NCI-H226 (cell line): ENCODE measurements around the gene PLCL1.

ENCODE experiments used
- DNase-seq: peaks from one replicate; pipeline ENCODE4 v3.0.0-alpha.2; 2015

PLCL1 gene

DNA sequence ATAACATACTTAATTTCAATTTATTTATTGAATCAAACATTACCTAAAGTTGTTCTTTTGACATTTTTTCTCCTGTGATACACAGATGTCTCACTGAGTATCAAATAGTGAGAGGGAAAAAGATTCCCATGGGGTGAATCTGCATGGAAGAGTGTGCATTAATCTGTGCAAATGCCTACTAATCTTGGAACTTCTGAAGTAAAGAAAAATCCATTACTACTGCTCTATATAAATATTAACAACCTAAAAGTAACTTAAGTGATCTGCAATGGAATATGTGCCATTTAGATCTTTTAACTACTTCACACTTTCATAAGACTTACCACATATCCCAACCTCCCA is 125.5 kb downstream of the PLCL1 start:
- no peak for DNase-seq

DNA sequence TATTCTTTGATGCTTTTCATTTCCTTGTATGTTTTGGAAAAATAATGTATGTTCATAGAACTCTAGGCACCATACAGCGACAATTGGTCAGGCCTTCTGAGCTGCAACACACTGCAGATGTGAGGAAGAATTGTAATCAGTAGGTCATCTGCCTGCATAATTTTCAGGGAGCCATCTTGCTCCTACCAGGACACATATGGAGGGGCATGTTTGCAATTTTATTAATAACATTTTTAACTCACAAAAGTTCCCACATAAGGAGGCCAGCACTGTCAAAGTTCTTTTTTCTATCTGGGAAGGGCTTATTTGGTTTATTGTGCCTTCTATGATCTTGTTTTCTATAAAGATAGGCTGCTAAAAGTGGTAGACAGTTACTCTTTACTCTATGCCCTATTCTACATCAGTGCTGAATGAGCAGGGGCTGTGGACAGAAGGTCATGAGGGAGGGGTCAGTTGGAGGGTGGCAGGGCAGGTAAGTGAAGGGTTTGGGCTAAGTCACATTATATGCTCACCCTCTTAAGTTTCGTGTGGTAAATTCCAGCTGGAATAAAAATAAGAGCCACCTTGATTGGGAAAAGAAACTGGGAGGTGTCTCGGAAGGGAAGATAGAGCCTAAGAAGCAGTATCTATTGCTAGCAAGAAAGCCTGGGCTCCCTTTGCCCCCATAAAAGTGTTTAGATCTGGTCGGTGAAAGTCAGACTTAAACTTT is 126.3 kb downstream of the PLCL1 start:
- DNase-seq, result no peak

DNA sequence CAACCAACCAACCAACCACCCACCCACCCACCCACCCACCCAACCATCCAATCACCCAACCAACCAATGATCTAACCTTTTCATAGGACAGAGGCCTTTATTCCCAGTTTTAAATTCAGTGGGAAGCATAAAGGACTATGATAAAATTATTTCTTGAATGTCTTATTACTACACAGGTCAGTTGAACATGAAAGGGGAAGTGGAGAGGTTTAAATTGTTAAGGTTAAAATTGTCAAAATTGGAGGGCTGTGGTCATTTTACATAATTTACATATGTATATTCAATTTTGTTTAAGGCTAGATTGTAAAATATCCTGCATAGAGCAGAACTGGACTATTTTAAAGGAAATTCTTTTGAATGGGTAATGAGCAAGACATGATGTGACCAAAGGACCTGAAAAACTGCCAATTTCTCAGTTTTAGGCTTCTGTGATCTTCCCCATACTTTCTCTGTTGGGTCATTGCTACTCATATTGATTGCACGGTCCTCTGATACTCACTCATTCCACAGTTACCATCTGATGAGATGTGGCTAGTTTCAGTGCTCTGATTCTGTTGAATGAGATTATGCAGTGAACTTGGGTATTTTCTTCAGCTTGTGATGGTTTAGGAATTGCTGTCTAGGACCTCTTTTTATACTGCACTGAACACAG is 127.4 kb downstream of the PLCL1 start:
- no peak for DNase-seq

DNA sequence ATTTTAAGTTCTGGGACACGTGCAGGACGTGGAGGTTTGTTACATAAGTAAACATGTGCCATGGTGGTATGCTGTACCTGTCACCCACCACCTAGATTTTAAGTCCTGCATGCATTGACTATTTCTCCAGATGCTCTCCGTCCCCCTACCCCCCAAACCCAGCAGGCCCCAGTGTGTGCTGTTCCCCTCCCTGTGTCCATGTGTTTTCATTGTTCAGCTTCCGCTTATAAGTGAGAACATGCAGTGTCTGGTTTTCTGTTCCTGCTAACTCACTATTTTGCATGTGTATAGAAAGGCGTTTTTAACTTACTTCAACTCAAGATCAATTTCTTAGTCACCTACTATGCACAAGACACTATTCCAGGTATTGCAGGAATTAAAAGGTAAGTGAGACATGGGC is 128.0 kb downstream of the PLCL1 start:
- DNase-seq, result no peak

DNA sequence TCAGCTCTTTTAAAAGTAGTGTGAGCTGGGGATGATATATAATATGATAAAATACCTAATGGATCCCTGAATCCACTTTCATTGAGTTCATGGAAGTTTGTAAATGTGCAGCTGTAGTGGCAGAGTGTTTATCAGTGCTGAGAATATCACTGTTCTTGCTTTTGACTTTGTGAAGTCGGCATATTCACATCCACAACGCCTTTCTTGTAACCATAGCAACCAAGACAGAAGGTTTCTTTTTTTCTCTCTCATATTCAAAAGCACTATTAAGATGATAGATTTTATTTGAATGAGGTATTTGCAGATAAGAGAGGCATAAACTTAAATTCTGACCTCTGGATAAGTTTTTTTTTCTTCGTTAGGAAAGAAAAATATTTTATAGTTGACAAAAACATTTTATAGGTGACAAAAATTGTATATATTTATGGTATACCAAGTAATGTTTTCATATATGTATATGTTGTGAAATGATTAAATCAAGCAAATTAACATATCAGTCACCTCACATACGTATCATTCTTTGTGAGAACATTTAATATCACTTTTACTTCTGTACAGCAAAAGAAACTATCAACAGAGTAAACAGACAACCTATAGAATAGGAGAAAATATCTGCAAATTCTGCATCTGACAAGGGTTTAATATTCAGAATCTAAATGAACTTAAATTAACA is 130.0 kb downstream of the PLCL1 start:
- DNase-seq, result no peak

DNA sequence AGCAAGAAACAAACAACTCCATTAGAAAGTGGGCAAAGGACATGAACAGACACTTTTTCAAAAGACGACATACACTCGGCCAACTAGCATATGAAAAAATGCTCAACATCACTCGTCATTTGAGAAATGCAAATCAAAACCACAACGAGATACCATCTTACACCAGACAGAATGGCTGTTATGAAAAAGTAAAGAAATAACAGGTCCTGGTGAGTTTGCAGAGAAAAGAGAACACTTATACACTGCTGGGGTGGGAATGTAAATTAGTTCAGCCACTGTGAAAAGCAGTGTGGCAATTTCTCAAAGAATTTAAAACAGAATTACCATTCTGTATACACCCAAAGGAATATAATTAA is 130.5 kb downstream of the PLCL1 start:
- no peak for DNase-seq

DNA sequence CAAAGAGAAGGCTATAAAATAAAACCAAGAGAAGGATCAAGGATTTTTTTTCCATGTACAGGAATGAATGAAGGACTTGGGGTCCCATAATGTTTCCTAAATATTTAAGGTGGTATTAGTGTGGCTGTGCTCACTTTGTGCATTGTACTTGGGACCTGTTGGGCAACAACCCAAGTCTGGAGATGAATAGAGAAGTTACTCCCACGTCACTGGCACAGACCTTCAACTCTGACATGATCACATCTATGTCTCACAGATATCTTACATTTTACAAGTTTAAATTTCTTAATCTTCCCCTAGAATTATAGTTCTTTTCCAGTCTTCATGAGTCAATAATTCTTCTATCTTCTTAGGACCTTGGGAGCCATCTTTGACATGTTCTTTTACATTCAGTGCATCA is 133.4 kb downstream of the PLCL1 start:
- no peak for DNase-seq

DNA sequence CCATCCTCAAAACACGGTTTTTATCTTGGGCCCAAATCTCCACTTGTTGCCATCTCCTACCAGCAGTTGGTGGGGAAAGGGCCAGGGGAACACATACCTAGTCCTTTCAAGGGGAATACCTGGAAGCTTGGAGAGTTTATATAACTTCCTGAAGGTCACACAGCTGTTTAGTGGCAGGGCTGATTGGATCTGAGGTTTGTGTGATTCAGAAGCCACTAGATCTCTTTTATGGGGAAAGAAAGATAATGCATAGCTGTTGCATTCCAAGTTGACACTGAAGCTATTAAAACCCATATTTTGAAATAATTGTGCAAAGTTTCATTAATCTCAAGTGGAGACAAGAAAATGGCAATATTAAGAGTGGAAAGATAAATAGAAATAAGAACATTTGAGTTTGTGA is 134.2 kb downstream of the PLCL1 start:
- no peak for DNase-seq

DNA sequence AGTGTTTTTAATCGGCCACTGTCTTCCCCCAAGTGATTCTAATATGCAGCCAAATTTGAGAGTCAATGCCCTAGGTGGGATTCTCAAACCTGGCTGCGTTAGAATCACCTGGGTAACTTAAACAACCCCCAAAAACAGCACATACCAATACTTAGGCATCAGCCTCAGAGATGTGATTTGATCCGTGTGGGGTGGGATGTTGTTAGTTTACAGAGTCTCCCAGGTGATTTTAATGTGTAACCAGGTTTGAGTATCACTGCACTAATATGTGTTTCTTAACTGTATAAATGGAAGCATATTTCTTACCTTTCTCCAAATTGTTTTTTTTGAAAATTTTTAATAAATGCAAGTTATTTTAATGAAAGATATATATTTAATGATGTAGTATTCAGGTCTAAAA is 135.4 kb downstream of the PLCL1 start:
- no peak for DNase-seq

DNA sequence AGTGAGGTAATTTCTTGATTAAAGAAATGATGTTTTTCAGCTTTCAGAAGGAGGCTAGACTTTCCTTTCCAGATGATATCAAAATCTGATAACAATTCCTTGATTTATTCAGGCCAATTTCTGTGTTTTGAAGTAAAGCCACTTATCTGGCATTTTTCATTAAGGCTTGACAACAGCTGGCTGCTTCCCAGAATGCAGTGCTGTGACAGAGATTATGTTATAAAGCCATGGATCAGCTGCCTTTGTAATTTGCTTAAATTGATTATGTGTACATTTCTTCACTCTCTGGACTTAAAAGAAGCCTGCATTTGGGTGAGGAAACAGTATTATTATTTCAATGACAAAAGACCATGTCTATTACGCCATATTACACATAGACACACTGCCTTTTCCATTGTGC is 136.0 kb downstream of the PLCL1 start:
- DNase-seq, result no peak

DNA sequence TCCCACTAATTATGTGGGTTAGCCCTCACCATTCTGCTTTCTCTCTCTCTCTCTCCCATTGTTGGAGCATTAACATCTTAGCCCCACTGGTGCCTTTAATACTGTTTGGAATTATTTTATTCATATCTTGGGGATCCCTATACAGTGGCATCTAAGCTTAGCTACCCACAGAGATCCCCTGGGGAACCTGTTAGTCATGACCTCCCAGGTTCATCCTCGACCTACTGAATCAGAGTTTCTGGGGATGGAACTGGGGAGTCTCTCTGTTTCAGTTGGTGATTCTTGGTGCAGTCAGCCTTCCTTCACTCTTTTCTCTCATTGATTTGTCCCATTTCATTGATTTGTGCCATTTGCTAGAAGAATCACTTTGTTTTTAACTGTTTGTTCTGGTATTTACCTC is 137.3 kb downstream of the PLCL1 start:
- DNase-seq, result no peak

DNA sequence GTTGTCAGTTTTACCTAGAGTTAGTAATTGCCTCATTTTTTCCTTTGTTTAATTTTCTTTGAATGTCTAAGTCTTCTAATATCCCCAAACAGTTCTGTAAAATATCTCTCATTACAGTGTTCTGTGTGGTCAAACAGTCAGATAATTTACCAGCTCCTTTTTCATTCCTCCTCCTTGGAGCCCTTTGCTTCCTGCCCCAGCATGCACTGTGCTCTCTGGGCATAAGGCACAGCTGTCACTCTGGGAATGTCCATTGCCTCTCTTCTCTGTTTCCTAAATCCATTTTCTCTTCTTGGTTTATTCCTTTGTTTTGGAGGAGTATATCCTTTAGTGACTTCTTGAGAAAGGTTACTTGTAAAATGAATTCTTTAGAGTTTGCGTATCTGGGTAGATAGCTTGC is 139.3 kb downstream of the PLCL1 start:
- DNase-seq, result no peak

DNA sequence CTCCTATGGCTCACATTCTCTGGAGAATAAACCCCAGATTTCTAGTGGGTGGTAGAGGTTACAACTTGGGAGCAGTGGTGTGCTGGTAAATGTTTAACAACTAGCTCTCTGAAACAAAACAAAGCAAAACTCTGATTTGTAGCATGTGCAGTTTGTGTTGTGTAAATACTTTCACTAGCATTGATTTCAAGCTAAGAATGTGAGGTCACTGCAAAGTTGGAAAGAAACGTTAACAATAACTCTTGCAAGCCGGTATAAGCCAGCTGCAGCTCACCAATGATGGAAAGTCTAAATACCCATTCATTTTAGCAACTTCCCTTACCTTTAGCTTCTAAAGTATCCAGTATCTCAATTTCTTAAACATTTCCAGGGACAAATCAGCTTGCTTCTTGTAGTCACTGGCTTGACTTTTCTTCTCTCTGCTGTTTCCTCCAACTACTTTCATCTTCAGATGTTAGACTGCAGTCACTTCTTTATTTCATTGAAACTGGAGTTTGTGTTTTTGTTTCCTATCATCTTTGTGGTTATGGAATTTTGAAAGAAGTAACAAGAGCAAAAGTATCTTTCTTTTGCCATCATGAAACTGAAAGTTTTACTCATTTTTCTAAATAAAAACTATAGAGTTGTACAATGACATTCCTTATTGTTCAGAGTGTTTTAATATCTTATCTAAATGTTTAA is 140.2 kb downstream of the PLCL1 start:
- DNase-seq, result no peak

DNA sequence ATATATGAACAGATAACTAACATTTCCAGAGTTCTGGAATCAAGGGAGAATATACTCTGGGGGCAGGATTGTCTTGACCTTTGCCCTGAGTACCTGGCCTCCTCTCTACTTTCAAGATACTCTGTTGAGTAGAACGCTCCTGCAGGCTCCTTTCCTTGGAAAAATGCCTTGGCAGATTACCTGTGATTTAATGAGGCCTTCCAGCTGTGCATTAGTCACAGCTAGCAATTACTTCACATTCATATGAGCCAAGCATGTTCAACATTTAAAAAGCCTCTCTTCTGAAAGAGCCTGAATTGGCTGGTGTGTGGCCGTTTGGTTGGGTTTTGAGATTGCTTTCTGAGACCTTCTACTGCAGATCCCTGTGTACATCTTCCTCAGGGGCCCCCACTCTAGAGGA is 142.2 kb downstream of the PLCL1 start:
- DNase-seq, result no peak

DNA sequence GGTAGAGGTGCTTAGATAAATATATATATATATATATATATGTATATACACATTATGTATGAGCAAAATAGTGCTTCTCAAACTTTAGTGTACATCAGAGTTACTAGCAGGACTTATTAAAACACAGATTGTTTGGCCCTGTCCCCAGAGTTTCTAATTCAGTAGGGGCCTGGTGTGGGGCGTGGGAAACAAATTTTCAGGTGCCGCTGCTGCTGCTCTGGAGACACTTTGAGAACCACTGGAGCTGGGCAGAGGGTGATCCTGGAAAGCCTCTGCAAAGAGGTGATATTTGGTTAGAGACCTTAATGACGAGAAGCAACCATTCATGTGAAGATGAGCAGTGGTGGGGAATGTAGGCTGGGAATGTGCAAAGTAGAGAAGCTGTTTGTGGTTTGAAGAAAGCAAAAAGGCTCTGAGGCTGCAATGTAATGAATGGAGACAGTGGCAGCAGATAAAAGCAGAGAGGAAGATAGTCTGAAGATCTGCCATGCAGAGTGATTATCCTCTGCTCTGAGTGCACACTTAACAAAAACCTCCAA is 142.9 kb downstream of the PLCL1 start:
- no peak for DNase-seq

DNA sequence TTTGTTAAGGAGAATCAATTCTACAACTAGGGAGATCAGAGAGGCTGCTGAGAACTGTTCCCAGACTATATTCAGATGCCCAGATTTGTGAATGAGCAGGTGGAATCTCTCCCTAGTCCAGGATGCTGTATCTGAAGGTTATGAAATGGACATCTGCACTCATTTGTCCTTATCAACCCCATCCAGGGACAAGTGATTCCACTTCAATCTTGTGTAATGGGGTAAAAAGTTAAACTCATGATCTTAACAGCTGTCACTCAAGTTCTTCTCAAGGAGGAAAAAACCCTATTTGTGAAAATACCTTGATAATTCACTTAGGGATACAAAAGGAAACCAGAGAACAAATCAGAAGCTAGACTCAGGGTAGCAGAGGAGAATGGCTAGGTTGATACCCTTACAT is 144.8 kb downstream of the PLCL1 start:
- DNase-seq, result no peak

DNA sequence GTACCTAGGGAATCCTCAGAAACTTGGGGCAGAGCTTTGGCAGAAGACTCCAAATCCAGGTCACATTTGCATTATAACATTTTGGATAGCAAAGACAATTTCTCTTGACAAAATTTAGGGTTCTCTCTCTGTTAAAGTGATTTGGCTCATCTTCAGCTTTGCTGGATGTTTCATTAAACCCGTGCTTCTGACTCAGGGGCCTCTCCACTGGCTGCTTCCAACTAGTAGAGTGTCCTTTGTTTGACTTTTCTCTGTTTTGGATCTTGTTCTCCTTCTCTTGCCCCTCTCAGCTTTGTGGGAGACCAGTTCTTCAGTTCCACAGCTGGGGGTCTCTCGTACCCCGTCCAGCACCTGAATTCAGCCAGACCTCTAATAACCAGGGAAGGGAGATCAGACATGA is 145.6 kb downstream of the PLCL1 start:
- no peak for DNase-seq

DNA sequence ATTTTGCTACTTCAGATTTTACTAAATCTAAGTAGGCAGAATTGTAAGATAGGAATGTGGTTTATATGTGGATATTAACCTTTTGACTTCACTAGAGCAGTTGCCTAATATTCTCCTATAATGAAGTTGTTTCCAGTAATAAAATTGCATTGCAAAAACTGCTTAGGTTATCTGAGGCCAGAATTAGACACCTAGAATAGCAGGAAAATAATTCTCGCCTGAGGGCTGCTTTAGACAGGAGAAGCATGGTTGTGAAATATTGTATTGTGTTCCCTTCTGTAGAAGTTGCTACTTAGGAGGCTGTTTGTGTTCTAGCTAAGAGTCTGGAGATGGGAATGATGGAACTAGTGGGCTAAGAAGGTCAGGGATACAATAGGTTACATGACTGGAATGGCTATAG is 146.3 kb downstream of the PLCL1 start:
- peak; percentile 47 for DNase-seq

DNA sequence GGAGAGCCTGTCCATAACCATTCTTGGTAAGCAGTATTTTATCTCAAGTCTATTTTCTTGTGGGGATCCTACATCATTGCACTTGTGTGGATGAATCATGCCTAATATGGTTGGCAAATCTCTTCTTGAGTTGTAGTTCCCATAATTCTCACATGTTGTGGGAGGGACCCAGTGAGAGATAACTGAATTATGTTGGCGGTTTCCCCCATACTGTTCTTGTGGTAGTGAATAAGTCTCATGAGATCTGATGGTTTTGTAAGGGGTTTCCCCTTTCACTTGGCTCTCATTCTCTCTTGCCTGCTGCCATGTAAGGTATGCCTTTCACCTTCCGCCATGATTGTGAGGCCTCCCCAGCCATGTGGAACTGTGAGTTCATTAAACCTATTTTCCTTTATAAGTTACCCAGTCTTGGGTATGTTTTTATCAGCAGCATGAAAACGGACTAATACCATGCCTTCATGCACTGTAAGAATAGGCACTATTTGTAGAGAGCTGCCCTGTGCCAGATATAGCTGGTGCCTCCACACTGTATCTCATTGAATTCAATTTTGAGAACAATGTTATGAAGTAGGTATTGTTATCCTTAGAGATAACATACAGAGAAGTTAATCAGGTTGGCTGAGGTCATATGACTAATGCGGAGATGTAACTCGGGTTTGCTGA is 148.3 kb downstream of the PLCL1 start:
- DNase-seq, result peak; percentile 66

DNA sequence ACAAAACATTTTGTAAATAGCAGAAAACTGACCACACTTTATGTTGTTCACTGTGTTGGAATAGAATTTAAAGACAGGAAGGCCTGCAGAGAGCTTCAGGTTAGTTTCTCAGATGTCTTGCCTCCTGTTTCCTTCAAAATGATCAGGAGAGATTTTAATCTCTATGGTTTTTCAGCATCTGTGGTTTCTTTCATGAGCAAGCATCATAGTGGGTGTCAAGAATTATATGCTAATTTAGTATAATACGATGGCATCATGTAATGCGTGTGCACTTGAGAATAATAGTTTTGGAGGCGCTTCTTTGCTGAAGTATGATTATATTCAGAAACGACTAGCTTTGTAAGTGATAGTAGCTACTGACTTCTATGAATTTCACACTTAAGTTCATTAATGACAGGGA is 149.9 kb downstream of the PLCL1 start:
- no peak for DNase-seq

DNA sequence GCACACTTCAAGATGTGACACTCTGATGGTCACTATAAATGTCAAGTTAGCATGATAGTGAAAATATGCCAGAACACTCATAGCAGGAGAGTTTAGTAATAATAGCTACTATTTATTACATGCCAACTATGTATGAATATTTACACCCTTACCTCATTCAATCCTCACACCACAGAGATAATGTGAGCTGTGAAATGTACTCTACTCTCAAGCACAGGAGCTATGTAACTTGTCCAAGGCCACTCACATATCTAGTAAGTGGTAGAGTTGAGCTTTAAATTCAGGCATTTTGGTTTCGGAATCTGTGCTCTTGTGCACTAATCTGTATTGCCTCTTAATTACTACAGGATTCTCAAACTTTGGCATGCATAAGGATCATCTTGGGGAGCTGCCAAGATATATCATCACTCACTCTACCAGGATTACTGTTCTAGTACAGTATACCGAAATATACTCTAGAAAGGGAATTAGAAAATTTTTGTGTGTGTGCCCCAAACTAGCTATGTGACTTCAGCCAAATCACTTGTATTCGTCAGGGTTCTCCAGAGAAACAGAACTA is 154.3 kb downstream of the PLCL1 start:
- peak; percentile 60 for DNase-seq

DNA sequence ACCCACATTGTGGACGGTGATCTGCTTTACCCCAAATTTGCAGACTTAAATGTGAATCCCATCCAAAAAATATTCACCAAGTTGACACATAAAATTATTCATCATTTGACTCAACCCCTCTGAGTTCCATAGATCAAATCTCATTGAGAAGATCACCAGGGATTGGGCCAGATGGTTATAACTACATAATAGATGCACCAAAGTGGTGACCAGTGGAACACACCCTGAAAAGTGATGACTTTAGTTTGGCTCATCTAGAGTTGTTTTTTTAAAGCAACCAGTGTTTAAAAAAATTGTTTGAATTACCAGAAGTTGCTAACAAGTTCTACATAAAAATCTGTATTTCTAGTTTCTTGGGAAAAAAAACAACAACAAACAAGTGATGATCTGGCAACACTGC is 155.0 kb downstream of the PLCL1 start:
- DNase-seq, result no peak

DNA sequence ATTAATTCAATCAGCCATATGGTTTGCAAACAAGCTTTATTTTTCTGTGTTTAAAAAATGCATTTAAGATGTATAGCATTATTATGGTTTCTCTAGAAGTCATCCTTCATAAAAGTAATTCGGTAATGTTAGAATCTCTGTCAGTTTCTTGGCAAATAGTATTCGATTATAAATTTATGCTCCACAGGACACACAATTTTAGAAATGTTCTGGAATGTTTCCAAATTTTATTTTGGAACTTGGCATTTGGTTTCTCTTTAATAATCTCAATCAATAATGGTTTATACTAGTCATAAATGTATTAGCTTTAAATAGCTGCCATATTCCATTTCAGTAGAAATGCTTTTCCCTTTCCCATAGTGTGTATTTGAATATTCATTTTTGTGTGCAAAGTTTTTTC is 156.4 kb downstream of the PLCL1 start:
- DNase-seq, result no peak
